Cardiac muscle cell (in vitro differentiated cells and primary cell): Measurements from ENCODE around the gene LRWD1. TPM values are rescaled to one million over a fixed set of nuclear protein-coding genes. Genes with fewer than 3 reads are reported as not detected.

Experiments used
- DNase-seq, 2 donors: peaks; one replicate each; pipeline versions ENCODE4 v3.0.0 to v3.0.0-alpha.2; 2010 to 2017; ENCODE audit warnings: low read depth in 1 of 2, low spot score in 1 of 2
- H3K27ac ChIP-seq: fragments of 200-600 bp; sonication (generic); 2 replicates; pipeline ENCODE4 v1.5.1; 2016
- H3K27me3 ChIP-seq: fragments of 200-600 bp; sonication (generic); 2 replicates; pipeline ENCODE4 v1.6.0; 2016; ENCODE audit warnings: control low read depth
- H3K36me3 ChIP-seq: fragments of 200-600 bp; sonication (generic); 2 replicates; pipeline ENCODE4 v1.5.1; 2016; ENCODE audit warnings: control low read depth
- H3K4me1 ChIP-seq: fragments of 200-600 bp; sonication (generic); 2 replicates; pipeline ENCODE4 v1.8.1; 2017; ENCODE audit warnings: low read depth, mild to moderate bottlenecking, mixed run types
- H3K4me3 ChIP-seq: fragments of 200-600 bp; sonication (generic); 2 replicates; pipeline ENCODE4 v1.5.1; 2016; ENCODE audit warnings: mild to moderate bottlenecking
- H3K9me3 ChIP-seq: fragments of 200-600 bp; sonication (generic); 2 replicates; pipeline ENCODE4 v1.5.1; 2017; ENCODE audit warnings: low read depth, mild to moderate bottlenecking, control low read depth
- polyA plus RNA-seq: library from polyadenylated mRNA; unstranded; fragments of >200 nt; fragmentation: Nextera tagmentation; extraction: Ambion mirVana; gene quantifications from 2 replicates; pipeline ENCODE4 v1.2.1, GENCODE V29; 2016
- total RNA-seq: library from RNA; depleted of rRNA; stranded (reverse); fragments of >200 nt; gene quantifications from 2 replicates; pipeline ENCODE4 v1.2.3, GENCODE V29; 2016
- TF ChIP-seq, protein P1 (sequence below): IDR thresholded peaks from 2 replicates; pipeline ENCODE4 v1.5.1; 2012; ENCODE audit warnings: low read depth, mild to moderate bottlenecking, low read length

The LRWD1 gene
- total and polyA plus RNA-seq, 2 experiments from 2014 or later: 26.8 to 34.9 TPM

DNA sequence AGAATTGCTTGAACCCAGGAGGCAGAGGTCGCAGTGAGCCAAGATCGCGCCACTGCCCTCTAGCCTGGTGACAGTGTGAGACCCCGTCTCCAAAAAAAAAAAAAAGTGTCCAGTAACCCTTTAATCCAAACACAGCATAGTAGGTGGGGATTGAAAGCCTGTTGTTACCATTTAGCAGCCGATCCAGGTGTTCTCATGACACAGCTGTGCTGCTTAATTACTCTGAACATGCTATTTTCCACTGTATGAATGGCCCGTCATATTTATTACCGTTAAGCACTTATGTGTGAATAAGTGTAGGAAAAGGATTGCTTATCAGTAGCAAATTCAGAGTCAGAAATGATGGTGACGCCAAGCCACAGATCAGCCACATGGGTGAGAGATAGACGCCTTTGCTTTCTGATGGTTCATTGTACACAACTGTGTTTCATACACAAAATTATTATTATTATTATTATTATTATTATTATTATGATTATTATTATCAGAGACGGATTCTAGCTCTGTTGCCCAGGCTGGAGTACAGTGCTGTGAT is 43.0 kb upstream of the LRWD1 start:
- H3K4me1 ChIP-seq: no peaks in the 10 kb centered on the region
- TF ChIP-seq, protein P1, sequence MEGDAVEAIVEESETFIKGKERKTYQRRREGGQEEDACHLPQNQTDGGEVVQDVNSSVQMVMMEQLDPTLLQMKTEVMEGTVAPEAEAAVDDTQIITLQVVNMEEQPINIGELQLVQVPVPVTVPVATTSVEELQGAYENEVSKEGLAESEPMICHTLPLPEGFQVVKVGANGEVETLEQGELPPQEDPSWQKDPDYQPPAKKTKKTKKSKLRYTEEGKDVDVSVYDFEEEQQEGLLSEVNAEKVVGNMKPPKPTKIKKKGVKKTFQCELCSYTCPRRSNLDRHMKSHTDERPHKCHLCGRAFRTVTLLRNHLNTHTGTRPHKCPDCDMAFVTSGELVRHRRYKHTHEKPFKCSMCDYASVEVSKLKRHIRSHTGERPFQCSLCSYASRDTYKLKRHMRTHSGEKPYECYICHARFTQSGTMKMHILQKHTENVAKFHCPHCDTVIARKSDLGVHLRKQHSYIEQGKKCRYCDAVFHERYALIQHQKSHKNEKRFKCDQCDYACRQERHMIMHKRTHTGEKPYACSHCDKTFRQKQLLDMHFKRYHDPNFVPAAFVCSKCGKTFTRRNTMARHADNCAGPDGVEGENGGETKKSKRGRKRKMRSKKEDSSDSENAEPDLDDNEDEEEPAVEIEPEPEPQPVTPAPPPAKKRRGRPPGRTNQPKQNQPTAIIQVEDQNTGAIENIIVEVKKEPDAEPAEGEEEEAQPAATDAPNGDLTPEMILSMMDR: no peak
- H3K27me3 ChIP-seq: no peaks in the 10 kb centered on the region
- H3K27ac ChIP-seq: no peak overlapping the region
- no peak for DNase-seq
- peaks cover 22% of the 10 kb centered on the region for H3K36me3 ChIP-seq
- H3K9me3 ChIP-seq: no peaks in the 10 kb centered on the region
- no peak overlapping the region for H3K4me3 ChIP-seq

DNA sequence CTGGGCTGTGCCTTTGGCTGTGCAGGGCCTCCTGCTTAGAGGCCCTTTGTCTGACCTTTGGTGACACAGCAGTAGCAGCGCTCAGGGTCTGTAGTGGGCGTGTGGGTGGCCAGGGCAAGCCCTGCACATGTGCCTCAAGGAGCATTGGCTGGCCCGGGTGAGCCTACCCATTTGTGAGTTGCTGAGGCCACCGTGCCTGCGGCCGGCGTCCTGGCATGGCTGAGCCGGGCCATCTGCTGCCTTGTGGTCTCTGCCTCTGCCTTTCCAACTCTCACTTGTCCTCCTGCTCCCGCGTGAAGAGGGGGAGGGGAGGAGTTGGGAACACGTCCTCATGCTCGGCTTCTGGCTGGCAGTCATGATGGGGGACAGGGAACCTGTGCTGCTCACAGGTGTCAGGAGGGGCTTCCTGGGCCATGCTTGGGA is 40.6 kb upstream of the LRWD1 start:
- Histone ChIP-seq H3K4me1 (no peaks in the 10 kb centered on the region), H3K36me3 (peaks cover 14% of the 10 kb centered on the region), H3K27me3 (no peaks in the 10 kb centered on the region), H3K4me3 (no peak overlapping the region), H3K9me3 (no peaks in the 10 kb centered on the region), H3K27ac (no peak overlapping the region)
- DNase-seq: no peak
- TF ChIP-seq, protein P1: no peak

DNA sequence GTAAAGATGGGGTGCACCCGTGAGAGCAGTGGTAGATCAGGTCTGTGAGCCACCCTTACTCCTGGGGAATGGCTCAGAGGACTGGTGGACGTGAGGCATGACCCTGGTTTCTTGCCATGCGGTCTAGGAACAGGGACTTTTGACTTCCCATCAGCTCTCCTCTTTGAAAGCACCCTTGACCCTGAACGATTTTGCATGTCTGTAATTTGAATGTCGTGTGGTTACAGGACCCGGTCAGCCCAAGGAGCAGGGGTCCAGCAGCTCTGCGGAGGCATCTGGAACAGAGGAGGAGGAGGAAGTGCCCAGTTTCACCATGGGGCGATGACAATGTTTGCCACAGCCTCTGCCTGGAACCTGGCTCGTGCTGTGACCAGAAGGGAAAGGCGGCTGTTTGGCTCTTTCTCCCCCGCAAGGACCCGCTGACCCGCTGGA is 40.0 kb upstream of the LRWD1 start:
- Histone ChIP-seq H3K27me3 (no peaks in the 10 kb centered on the region), H3K36me3 (peaks cover 14% of the 10 kb centered on the region), H3K27ac (no peak overlapping the region), H3K9me3 (no peaks in the 10 kb centered on the region), H3K4me1 (no peaks in the 10 kb centered on the region), H3K4me3 (no peak overlapping the region)
- TF ChIP-seq, protein P1: no peak
- no peak for DNase-seq

DNA sequence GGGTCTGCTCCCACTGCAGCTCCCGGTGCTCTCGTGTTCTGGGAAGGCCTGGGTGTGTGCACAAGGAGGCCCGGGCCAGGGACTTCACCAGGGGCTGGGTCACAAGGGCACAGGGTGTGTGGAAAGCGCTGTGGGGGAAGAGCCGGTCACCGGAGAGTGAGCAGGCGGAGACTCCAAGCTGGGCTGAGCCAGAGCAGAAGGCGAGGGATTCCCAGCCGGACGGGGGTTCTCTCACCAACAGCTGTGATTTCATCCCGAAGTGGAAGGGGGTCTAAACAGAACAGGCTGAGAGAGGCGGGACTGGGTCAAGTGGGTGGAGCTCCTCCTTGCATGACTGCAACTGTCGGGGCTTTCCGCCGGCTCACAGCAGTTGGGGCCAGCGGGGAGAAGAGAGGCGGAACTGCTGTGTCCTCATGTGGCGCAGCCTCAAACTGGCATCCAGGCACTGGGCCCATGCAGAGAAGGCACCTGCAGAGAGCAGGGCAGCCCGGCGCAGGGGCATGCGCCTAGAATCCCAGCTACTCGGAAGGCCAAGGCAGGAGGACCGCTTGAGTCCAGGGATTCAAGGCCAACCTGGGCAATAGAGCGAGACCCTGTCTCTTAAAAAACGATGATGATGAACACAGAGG is 39.0 kb upstream of the LRWD1 start:
- Histone ChIP-seq H3K36me3 (peaks cover 14% of the 10 kb centered on the region), H3K4me3 (no peak overlapping the region), H3K27ac (no peak overlapping the region), H3K27me3 (no peaks in the 10 kb centered on the region), H3K9me3 (no peaks in the 10 kb centered on the region), H3K4me1 (no peaks in the 10 kb centered on the region)
- no peak for DNase-seq
- TF ChIP-seq, protein P1: no peak

DNA sequence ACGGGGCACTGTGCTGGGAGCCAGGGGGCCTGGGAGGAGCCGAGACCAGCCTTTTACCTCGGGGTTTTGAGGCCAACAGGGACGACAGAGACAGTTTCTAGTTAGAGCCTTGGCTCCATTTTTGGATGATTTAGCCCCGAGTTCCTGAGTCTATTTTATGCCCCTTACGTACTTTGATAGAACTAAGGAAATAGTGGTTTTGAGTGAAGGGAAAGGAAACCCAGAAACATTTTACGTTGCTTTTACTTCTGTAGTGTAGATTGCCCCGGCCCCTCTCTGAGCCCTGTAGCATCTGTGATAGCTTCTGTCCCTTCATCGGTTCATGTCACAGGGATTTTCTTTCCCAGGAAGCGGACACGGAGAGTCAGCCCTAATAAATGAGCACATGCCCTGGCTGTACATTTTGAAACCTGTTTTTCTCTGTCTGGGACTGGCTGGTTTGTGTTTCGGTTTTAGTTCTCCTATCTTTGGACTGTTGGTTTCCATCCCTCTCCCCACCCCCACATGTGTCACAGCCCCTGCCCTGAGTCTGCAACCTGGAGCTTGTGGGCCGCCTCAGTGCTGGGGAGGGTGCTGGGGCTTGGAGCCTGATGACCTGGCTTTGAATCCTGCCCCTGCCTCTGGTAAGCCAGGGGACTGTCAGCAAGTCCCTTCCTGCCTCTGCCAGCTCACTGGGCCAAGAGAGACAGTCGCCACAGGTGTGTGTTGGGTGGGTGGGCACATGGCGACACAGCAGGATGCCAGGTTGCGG is 38.3 kb upstream of the LRWD1 start:
- TF ChIP-seq, protein P1: no peak
- Histone ChIP-seq H3K36me3 (peaks cover 14% of the 10 kb centered on the region), H3K9me3 (no peaks in the 10 kb centered on the region), H3K4me3 (no peak overlapping the region), H3K4me1 (no peaks in the 10 kb centered on the region), H3K27ac (no peak overlapping the region), H3K27me3 (no peaks in the 10 kb centered on the region)
- DNase-seq: no peak
